Placental epithelial cell (primary cell): ENCODE results near the gene ASPA. TPM values are rescaled to one million over a fixed set of nuclear protein-coding genes. Genes with fewer than 3 reads are reported as not detected.

Experiments used
- total RNA-seq: library from RNA; depleted of rRNA; stranded (reverse); fragments of >200 nt; gene quantifications from 2 replicates; pipeline ENCODE4 v1.2.3, GENCODE V29; 2012

Gene ASPA
- not detected in 2 replicates for total RNA-seq

DNA sequence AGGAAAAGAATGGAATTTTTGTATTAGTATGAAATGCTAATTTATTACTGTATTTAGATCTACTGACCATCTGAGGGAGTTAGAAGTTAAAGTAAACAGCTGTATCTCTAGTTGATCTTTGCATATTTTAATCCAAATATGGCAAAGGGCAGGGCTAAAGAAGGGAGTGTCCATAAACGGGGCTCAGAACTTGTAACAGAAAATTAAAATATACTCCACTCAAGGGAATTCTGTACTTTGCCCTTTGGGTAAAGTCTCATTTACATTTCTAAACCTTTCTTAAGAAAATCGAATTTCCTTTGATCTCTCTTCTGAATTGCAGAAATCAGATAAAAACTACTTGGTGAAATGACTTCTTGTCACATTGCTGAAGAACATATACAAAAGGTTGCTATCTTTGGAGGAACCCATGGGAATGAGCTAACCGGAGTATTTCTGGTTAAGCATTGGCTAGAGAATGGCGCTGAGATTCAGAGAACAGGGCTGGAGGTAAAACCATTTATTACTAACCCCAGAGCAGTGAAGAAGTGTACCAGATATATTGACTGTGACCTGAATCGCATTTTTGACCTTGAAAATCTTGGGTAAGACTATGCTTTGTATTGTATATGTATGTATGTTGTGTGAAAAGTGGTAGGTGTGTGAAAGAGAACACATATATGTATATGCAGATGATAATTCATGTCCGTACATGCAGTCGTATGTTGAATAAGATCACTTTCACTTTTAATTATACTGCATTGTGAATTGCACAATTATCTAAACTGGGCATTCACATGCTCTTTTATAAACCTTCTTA is at the start of gene ASPA:
Gene ASPA (plus strand): TSS at position 186 of the 799 bp plus-strand sequence. CDS start 163 bp downstream, at position 349.

DNA sequence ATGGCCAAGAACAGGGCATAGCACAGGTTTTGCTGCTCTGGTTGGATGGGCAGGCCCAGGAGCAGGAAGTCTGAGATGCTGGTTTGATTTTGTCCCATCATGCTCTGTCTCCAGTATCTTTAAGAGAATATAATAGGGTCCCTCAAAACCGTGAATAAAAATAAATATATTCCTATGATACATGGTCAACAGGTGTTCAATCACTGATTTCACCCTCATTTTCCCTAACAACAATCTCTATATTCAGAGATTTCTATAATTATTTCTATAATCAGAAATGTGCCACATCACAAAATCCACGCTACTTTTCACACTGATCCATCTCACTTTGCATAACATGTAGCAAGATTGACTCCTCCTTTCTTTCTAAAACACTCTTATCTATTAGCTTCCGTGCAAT is 42.1 kb upstream of the ASPA start, which contains the start of gene OR1E2:
Gene OR1E2 (minus strand): TSS at position 101 of the 400 bp plus-strand sequence. CDS start 0 bp downstream, at position 101.

DNA sequence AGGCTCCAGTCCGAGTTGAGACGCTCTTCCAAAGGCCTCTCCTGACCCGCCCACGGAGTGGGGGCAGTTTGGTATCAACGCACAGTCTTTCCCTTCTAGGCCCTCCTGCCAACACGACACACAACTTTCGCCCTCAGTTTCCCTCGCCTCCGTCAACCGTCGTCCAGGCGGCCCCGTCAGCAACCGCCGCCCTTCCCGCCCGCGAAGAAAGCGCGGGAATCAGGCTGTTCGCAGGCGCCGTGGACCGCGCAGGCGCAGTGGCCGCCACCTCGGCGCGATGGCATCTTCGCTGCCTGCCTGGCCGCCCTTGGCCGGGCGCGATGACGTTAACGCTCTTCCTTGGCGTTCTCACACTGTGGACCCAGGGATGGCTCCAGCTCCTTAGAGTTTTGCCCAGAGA is 4.2 kb upstream of the ASPA start, which contains the start of gene SPATA22:
Gene SPATA22 (minus strand): TSS at position 221 of the 400 bp plus-strand sequence. CDS start 2,494 bp downstream, outside the sequence.

Other genes with a start within 250 kb of the ASPA start
- gene OR3A1, start 177.6 kb upstream of the ASPA start, total RNA-seq = not detected in 2 replicates
- gene OR3A2, start 89.7 kb upstream of the ASPA start, total RNA-seq = 0.22 TPM in 1 of 2 replicates, not detected in the other
- gene OR1E1, start 77.6 kb upstream of the ASPA start, total RNA-seq = not detected in 2 replicates
- not detected in 2 replicates for gene OR3A3, start 64.6 kb upstream of the ASPA start, total RNA-seq
- not detected in 2 replicates for gene OR1E2, start 42.2 kb upstream of the ASPA start, total RNA-seq
- not detected in 2 replicates for gene SPATA22, start 4.2 kb upstream of the ASPA start, total RNA-seq
- gene TRPV3, start 81.8 kb downstream of the ASPA start, total RNA-seq = 15.7 and 18.5 TPM in 2 replicates
- 2.3 and 5.5 TPM in 2 replicates for gene TRPV1, start 133.4 kb downstream of the ASPA start, total RNA-seq
- 10.2 and 12.8 TPM in 2 replicates for gene SHPK, start 160.3 kb downstream of the ASPA start, total RNA-seq
- gene CTNS, start 160.8 kb downstream of the ASPA start, total RNA-seq = 12.0 and 12.2 TPM in 2 replicates
- gene TAX1BP3, start 192.6 kb downstream of the ASPA start, total RNA-seq = 137 and 276 TPM in 2 replicates
- gene EMC6, start 192.8 kb downstream of the ASPA start, total RNA-seq = 11.4 and 14.9 TPM in 2 replicates
- not detected in 2 replicates for gene P2RX5, start 220.2 kb downstream of the ASPA start, total RNA-seq
- gene HASPIN, start 247.9 kb downstream of the ASPA start, total RNA-seq = 3.1 and 3.4 TPM in 2 replicates